ENCODE results near the gene FER.

GRCh38 chr5:109231331-109231730, 483.6 kb downstream of the FER start:
- TF ChIP-seq CTCF (IDR thresholded peaks at IDR 0.05; ENCODE audit: low read length) (no peak), EZH2 (IDR thresholded peaks at IDR 0.05; ENCODE audit: borderline replicate concordance, low read length) (no peak)
